Endothelial cell (in vitro differentiated cells): ENCODE results near the gene ADRM1. TPM values are rescaled to one million over a fixed set of nuclear protein-coding genes. Genes with fewer than 3 reads are reported as not detected.

Experiments
- DNase-seq: peaks from one replicate; pipeline ENCODE4 v3.0.0; 2021; ENCODE audit warnings: low spot score
- H3K27ac Mint-ChIP-seq: one replicate; pipeline ENCODE4 v1.8.0; 2021; ENCODE audit warnings: mixed read lengths, inconsistent platforms; ENCODE audit not compliant: unreplicated experiment
- H3K27me3 Mint-ChIP-seq: one replicate; pipeline ENCODE4 v1.8.0; 2021; ENCODE audit warnings: mild to moderate bottlenecking, moderate library complexity, mixed read lengths, inconsistent platforms; ENCODE audit not compliant: unreplicated experiment
- H3K36me3 Mint-ChIP-seq: one replicate; pipeline ENCODE4 v1.8.0; 2021; ENCODE audit warnings: mild to moderate bottlenecking, low read depth, mixed read lengths, inconsistent platforms; ENCODE audit not compliant: unreplicated experiment
- H3K4me1 Mint-ChIP-seq: one replicate; pipeline ENCODE4 v1.8.0; 2021; ENCODE audit warnings: mild to moderate bottlenecking, mixed read lengths, inconsistent platforms; ENCODE audit not compliant: unreplicated experiment
- H3K4me3 Mint-ChIP-seq: one replicate; pipeline ENCODE4 v1.8.0; 2021; ENCODE audit warnings: mild to moderate bottlenecking, mixed read lengths, inconsistent platforms; ENCODE audit not compliant: unreplicated experiment
- H3K9me3 Mint-ChIP-seq: one replicate; pipeline ENCODE4 v1.8.0; 2021; ENCODE audit warnings: mixed read lengths, inconsistent platforms; ENCODE audit not compliant: unreplicated experiment
- CTCF ChIP-seq: fragments of 200-600 bp; sonication (generic); IDR thresholded peaks from one replicate; pipeline ENCODE4 v1.5.0; 2021; ENCODE audit warnings: antibody characterized with exemption; ENCODE audit not compliant: unreplicated experiment
- total RNA-seq: library from RNA; stranded (reverse); fragmentation: NEBNext Ultra II Directional; extraction: Animal tissue kit (Norgen Biotek cat#: 25700); gene quantifications from one replicate; pipeline ENCODE4 v1.2.1, GENCODE V29; 2021; ENCODE audit not compliant: unreplicated experiment

The ADRM1 gene
- total RNA-seq, 1 donor from 2014 or later, result 132 TPM

- Mint-ChIP-seq H3K9me3 (no peaks in the 10 kb centered on the region), H3K4me3 (no peak overlapping the region), H3K4me1 (no peaks in the 10 kb centered on the region), H3K27me3 (peaks cover 13% of the 10 kb centered on the region), H3K36me3 (peaks cover 49% of the 10 kb centered on the region), H3K27ac (no peak overlapping the region)
- no peak for DNase-seq
- no peak for TF ChIP-seq CTCF
These were observed 27.6 kb upstream of the ADRM1 start for GRCh38 chr20:62275219-62275618.

GRCh38 chr20:62276439-62276838 is 26.4 kb upstream of the ADRM1 start:
- TF ChIP-seq CTCF, result no peak
- DNase-seq, result no peak
- Mint-ChIP-seq H3K36me3 (peaks cover 56% of the 10 kb centered on the region), H3K27ac (no peak overlapping the region), H3K4me3 (no peak overlapping the region), H3K9me3 (no peaks in the 10 kb centered on the region), H3K4me1 (no peaks in the 10 kb centered on the region), H3K27me3 (peaks cover 13% of the 10 kb centered on the region)

- Mint-ChIP-seq H3K4me1 (no peaks in the 10 kb centered on the region), H3K9me3 (no peaks in the 10 kb centered on the region), H3K36me3 (peaks cover 61% of the 10 kb centered on the region), H3K27ac (no peak overlapping the region), H3K4me3 (no peak overlapping the region), H3K27me3 (peaks cover 15% of the 10 kb centered on the region)
- DNase-seq, result no peak
- TF ChIP-seq CTCF, result no peak
These were observed 25.5 kb upstream of the ADRM1 start for GRCh38 chr20:62277253-62277652.

GRCh38 chr20:62280303-62280702 is 22.5 kb upstream of the ADRM1 start:
- H3K27ac Mint-ChIP-seq, result no peak overlapping the region

More at GRCh38 chr20:62280303-62280702, 22.5 kb upstream of the ADRM1 start:
- DNase-seq, result no peak
- H3K27me3 Mint-ChIP-seq, result peaks cover 3% of the 10 kb centered on the region
- H3K36me3 Mint-ChIP-seq, result peaks cover 58% of the 10 kb centered on the region
- TF ChIP-seq CTCF, result no peak
- peaks cover 6% of the 10 kb centered on the region for H3K4me1 Mint-ChIP-seq
- no peak overlapping the region for H3K4me3 Mint-ChIP-seq
- H3K9me3 Mint-ChIP-seq, result no peaks in the 10 kb centered on the region
